HG03378 (cell line): ENCODE measurements around the gene TIMM10B.
A peak's percentile ranks its signal among the peaks of the same experiment; 100 is the strongest.

Experiments
- ATAC-seq: cut with Tn5 transposase; IDR thresholded peaks from one replicate; pipeline ENCODE4 v1.9.1; 2021; ENCODE audit warnings: mild to moderate bottlenecking, moderate library complexity; ENCODE audit not compliant: unreplicated experiment

Gene TIMM10B

DNA sequence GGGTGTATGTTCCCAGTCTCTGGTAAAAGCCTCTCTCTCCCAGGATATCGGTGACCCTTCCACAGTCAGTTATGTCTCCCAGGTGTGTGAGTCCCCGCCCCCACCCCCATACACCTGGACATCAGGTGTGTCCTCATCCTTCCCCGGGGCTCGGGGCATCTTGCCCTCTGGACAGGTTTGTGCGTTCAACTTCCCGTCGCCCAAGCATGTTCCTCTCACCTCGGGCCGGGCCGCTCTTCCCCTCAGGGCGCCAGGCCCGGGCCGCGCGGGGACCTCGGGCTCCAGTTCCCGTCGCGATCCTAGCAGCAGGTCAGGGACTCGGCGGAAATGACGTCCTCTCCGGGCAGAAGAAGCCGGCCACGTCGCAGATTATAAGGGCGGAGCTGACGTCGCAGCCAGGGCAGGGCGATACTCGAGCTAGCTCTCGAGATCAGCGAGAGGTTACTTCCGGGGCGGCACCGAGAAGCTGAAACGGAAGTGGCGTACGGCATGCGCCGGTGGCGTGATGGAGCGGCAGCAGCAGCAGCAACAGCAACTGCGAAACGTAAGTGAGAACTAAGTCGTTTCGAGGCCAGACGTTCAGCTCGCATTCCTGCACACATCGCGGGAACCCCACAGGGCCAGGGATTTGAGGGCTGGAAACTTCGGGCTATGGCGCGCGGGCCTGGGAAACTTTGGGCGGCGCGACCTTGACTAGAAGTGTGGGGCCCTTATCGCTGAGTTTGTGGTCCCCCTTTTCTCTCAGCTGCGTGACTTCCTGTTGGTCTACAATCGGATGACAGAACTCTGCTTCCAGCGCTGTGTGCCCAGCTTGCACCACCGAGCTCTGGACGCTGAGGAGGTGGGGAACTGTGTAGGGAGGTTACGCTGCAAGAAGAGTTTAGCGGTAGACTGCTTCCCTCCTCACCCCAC lies at the start of gene TIMM10B, which contains the start of gene ARFIP2:
Gene TIMM10B, plus strand, starts transcription at position 490 of the 912 bp plus-strand sequence. Its CDS starts 16 bp downstream, at position 506.
Gene ARFIP2, minus strand, starts transcription at position 320 of the 912 bp plus-strand sequence. CDS start 910 bp downstream, outside the sequence.
- ATAC-seq = peak; percentile 97

DNA sequence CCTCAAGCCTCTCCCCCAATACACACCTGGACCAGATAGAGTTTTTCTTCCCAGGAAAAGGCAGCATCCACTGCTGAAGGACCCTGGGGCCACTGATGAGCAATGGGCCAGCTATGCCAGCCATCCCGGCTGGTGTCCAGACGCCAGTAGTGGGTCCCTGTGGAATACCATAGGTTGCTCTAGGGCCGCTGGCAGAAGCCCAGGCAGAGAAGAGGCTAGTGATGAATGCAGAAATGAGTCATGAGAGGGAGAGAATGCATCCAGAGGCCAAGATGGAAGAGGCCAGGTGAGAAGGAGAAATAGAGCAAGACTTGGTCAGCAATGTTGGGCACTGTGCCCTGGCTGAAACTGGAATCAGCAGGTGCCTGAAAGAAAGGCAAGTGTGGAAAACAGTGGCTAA lies 49.4 kb upstream of the TIMM10B start:
- no peak for ATAC-seq

- no peak for ATAC-seq
Observed at GRCh38 chr11:6433998-6434660, 47.2 kb upstream of the TIMM10B start.

DNA sequence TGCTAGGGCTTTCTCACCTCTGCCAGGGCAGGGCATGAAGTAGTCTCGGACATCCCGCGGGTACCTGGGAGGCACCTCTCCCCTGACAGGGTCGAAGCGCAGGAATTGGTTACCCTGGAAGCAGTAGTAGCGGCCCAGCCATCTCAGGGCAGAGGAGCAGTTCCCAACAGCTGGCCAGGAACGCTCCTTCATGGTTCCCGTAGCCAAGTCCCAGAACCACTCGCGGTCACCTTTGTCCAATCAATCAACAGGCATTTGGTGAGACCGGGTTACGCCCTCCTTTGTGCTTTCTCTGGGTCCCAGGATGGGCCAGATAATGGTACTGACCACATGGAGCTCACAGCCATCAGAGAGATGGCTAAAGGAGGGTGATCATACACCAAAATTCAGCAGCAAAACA lies 43.9 kb upstream of the TIMM10B start:
- ATAC-seq = no peak

DNA sequence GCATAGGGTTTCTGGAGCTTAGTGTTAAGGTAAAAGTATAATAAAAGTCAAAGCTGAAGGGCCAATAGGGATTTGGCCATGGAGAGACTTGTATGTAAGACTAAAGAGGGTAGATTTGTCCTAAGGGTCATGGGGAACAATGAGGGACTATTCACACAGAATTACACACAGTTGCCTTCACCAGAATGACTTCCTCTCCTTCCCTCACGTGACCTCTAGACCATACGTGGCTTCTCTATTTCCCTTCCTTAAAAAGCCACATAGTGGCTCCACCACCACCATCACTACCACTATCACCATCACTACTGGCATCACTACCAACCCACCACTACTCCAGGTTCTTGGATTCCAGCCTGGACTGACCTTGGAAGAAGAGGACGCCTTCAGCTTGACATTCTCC lies 43.3 kb upstream of the TIMM10B start:
- no peak for ATAC-seq

GRCh38 chr11:6438979-6439571 lies 42.2 kb upstream of the TIMM10B start:
- no peak for ATAC-seq

DNA sequence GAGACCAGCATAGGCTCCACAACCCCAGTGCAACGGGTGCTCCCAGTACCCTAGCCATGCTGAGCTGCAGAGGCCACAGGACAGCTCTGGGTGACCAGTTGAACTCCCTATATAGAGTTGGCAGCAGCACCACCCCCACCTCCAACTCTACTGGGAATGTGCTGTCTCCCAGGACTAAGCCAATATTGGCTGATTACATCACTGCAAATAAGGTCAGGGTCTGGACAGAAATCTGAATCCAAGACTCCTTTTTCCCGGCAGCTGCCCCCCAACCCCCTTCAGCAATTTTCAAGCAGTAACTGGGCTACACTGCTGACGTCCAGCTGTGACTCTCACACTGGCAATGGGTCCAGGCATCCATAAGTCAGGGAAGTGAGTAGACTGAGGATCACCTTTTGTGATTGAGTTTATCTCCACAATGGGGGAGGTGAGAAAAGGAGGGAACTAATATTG lies 40.4 kb upstream of the TIMM10B start, which contains the start of gene HPX:
Gene HPX, minus strand, starts transcription at position 82 of the 453 bp plus-strand sequence. Its CDS starts 24 bp downstream, at position 58.
- ATAC-seq = no peak

DNA sequence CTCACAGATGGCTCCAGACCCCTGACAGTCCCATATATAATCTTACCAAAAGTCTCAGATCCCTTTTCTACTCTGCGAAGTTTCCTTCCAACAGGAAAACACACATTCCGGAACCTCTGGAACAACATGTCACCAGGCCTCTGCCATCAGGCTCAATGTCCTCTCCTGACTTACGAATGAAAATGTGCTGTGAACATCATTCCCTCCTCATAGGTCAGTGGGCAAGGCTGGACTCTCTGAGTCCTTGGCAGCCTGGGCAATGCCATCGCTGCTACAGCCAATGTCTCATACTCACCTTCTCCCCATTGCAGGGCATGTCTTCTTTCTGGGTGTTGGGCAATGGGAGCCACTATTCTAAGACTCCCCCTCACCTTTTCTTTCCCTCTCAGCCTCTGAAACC lies 38.9 kb upstream of the TIMM10B start:
- ATAC-seq = no peak

GRCh38 chr11:6443269-6444003 lies 37.9 kb upstream of the TIMM10B start:
- ATAC-seq = peak; percentile 75

DNA sequence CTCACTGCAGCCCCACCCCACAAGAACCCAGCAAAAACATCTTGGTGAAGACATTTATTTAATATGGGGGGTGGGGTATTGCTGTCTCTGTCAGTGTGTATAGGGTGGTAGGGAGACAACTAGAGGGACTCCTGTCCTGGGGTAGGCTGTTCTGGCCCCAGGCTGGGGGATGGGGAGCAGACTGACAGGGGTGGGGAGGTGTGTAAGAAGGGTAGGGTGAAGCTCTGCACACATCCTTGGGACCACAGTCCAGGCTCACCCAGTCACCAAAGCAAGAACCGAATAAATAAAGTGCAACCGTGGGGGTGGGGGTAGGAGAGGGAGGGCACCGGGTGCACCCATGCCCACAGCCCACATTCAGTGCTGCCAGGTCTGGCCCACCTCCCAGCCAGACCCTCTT lies 32.7 kb upstream of the TIMM10B start:
- no peak for ATAC-seq

DNA sequence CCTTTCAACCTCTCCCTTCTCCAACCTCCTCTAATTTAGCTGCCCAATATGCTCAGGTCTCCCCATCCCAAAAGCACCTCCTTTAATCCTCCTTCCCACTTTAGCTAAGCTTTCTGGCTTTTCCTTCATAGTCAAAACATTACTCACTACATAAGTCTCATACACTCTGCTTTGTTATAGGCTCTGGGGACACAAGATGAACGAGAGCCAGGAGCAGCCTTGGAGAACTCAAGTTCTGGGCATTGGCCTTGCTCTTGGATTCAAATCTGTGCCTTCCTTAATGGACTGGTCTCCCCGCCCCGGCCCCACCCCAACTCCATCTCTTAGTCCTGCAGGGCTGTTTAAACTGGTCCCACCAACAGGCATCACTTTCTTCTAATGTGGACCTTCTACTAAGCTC lies 29.1 kb upstream of the TIMM10B start:
- no peak for ATAC-seq

GRCh38 chr11:6453152-6453551 lies 28.1 kb upstream of the TIMM10B start:
- no peak for ATAC-seq

DNA sequence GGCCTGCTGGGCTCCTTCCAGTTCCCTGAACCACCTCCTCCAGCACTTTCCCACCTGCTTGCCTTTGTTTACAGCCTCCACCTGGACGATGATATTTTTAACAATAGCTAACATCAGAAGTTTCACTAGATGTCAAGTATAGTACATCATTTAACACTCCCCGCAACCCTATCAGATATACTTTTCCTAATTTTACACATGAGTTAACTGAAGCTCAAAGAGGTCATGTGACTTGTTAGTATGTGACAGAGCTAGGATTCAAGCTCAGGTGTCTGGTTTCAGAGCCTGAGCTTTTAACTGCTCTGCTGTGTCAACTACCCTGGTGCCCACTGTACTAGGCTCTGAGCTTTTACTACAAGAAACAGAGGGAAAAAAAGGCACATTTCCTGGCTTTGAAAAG lies 26.2 kb upstream of the TIMM10B start:
- no peak for ATAC-seq

DNA sequence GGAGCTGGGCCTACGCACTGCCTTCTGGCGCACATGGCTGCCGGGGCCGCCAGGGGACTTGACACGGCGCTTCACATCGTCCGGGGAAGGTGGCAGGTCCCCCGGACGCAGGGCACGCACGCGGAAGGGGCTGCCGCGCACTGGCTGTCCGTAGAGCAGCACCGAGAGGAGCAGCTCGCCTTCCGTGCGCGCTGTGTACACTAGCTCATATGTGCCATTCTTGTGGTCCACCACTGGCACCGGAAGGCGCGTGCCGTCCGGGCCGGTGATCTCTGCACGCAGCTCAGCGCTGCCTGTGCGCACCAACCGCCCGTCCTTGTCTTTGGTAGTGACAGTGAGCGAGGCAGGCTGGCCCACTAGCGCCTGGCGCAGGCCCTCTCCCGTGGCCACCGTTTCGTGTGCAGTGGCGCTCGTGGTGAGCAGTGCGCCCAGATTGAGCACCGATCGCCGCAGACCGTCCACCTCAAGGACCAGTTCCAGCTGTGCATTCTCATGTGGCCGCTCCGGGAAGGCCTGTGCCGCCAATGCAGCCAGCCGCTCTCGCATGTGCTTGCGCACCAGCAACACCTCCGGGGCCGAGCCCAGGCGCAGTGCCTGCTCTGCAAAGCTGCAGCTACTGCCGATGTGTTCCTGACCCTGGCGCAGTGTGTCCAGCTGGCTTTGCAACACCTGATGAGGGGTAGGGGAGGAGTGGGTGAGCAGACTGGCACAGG lies 24.8 kb upstream of the TIMM10B start:
- no peak for ATAC-seq

DNA sequence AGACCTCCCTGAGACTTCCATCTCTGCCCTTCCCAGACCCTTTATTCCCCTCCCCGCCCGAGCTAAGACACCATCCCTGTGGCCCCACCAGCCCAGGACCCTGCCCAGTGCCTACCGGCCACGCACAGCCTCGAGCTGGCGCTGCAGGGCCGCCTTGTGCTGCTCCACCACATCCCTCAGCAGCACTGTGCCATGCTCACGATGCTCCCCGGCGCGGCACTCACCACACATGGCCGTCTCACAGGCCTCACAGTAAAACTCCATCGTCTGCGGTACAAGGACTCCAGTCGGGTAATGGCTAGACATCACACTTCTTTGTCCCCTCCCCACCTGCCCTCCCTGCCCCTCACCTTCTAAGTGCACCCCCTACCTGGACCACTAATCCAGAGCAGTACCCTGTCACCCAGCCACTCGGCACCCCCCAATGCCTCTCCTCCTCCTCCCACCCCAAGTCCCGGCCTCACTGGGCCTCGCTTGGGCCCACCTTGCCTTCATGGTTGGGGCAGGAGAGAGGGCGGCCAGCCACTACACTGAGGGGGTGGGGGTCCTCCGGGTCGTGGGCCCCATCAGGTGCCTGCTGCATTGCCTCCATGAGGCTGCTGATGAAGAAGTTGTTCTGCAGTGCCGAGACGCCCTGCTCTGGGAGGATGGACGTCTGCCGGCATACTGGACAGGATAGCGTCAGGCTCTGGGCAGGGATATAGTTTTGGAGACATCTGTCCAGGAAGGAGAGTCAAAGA lies 23.6 kb upstream of the TIMM10B start:
- ATAC-seq = no peak

- ATAC-seq = no peak
Observed at GRCh38 chr11:6458352-6459098, 22.8 kb upstream of the TIMM10B start.

- no peak for ATAC-seq
Observed at GRCh38 chr11:6459099-6459450, 22.2 kb upstream of the TIMM10B start.

- peak; percentile 82 for ATAC-seq
Observed at GRCh38 chr11:6468712-6469495, 12.4 kb upstream of the TIMM10B start.
